NCI-H1417 (cell line): ENCODE measurements around the gene ZNF76.
A peak's percentile ranks its signal among the peaks of the same experiment; 100 is the strongest.

Source experiments
- DNase-seq, 3 experiments: peaks; one replicate each; lab custom pipeline; 2025; lab: John Stamatoyannopoulos, UW

ZNF76 gene

GRCh38 chr6:35267446-35267845, 7.9 kb downstream of the ZNF76 start:
- DNase-seq: peak in 1 of 3 experiments; percentile 17

DNA sequence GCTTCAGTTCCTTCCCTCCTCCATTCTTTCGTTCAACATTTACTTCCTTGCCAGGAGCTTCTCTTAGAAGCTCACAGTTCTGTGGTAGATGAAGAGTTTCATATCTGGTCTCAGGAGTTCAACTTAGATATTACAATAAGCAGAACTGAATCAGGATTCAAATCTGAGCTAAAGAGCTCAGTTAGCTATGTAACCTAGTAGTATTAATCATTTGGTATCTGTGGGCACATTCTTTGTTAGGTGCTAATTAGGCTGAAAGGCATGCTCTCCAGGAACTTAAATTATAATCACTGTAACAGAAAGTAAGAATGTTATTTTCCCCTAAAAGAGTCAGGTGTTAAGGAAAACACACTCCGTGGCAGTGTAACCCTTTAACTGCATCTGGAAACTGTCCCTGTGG, 8.4 kb downstream of the ZNF76 start:
- peak in 1 of 3 experiments; percentile 8 for DNase-seq

DNA sequence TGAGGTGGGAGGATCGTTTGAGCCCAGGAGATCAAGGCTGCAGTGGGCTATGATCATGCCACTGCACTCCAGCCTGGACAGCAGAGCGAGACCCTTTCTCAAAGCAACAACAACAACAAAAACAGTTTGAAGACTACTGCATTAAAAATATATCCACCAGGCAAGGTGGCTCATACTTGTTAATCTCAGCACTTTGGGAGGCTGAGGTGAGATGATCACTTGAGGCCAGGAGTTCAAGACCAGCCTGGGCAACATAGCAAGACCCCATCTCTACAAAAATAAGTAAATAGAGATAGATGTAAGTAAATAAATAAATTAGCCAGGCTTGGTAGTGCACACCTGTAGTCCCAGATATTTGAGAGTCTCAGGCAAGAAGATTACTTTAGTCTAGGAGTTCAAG, 12.5 kb downstream of the ZNF76 start:
- no peak for DNase-seq

DNA sequence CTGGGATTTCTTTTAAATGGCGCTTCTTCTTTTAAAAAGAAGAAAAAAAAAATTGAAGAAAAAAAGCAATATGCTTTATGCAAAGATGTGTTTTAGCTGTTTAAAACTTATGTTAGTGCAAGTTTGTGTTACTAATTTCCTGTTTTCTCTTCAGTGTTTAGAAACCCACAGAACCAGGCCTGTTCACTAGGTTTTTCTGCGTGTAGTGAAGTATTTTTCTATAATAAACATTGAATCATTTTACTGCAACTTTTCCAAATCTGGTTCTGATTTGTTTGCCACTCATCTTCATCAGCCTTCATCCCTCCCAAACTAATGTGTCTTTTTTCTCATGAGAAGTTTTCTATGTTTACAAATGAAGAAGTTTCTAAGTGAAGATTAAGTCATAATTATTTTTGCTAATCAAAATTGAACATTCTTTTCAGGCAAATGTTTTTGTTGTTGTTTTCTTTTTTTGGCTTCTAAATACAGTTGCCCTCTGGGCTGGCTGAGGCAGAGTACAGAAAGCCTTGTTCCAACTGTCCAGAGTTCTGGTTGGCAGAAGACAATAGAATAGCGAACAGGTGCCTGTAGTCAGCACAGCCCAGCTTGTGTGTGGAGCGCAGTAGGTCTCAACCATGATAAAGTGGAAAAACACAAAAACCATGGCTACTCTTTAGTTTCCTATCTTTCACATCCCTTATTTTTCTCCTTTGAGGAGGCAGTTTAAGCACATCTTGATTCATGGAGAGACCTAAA, 14.5 kb downstream of the ZNF76 start:
- no peak for DNase-seq

DNA sequence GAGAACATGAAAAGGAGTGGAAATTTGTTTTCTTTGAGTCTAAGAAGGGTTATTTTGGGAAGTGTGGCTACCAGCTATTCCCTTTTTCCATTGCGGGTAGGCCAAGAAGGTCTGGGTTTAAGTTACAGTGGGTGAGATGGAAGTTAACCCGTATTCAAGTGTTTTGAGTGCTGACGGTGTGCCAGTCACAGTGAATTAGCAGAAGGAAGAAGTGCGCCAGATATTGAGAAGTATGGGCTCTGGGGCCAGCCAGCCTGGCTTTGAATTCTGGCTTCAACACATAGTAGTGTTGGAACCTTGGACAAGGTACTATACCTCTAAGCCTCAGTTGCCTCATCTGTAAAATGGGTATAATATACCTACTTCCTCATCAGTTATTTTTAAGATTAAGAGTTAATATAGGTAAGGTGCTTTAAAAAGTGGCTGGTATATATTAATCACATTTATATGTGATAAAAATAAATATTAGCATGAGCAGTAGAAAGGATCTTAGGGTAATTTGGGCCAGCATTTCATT, 16.3 kb downstream of the ZNF76 start:
- no peak for DNase-seq

GRCh38 chr6:35278708-35279107, 19.2 kb downstream of the ZNF76 start:
- no peak for DNase-seq

- peak in 1 of 3 experiments; percentile 4 for DNase-seq
These were observed 21.4 kb downstream of the ZNF76 start for GRCh38 chr6:35280903-35281302.

DNA sequence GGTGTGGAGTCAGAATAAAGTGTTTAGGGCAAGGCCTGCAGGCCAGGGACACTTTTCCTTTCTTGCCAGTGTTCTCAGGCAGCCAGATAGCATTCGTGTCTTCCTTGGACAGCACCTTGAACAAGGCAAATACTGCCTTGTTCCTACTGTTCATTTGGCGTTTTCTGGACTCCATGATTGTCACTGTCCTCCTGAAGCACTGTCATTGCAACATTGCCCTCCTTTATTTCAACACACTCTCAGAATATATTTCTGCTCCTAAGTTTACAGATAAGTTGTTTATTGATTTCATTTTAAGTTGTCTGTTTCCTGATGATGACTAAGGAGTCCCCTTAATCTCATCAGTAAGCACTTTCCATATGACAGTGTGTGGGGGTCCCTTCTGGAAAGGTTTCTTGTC, 22.9 kb downstream of the ZNF76 start:
- no peak for DNase-seq

DNA sequence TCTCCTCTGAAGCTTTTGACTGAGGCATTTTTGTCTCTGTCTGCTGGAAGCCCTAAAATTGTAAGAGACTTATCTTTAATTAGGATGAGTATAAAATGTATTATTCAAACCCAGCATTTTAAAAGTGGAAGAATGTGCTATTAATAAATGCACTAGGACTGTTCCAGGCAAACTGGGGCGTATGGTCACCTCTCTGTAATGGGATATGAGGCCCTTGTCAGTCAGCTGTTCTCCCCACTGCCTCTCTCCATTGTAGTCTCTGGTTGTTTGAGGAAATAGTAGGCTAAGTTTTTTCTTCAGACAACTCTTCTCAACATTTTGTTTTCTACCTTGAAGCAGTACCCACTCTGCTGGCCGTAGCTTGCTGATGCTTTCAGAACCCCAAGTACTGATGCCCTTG, 23.8 kb downstream of the ZNF76 start:
- DNase-seq: no peak

GRCh38 chr6:35287671-35288396, 28.3 kb downstream of the ZNF76 start:
- DNase-seq: no peak

DNA sequence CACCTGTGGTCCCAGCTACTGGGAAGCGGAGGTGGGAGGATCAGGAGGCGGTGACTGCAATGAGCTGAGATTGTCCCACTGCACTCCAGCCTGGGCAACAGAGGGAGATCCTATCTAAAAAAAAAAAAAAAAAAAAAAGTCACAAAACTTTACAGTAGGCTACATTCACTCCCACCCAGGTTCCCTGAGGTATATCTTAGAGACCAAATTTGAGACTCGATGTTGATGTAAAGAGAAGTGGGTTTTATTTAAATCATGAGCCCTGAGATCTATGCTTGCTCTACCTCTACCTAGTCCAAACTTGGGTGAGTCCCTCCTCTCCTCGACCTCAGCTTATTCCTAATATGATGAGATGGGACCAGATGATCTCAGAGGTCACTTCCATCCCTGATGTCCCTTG, 29.3 kb downstream of the ZNF76 start:
- DNase-seq: no peak

DNA sequence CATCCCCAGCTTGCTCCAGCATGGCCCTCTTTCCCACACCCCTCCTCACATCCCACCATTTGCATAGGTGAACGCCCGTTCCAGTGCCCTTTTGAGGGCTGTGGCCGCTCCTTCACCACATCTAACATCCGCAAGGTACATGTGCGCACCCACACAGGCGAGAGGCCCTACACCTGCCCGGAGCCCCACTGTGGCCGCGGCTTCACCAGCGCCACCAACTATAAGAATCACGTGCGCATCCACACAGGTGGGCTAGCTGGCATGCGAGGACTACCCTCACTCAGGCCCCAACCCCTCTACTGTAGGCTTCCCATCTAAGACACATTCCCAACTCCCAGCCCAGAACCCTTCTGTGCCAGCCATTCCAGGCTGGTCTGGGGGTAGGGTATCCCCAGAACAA, 32.0 kb downstream of the ZNF76 start:
- no peak for DNase-seq

- peak in 1 of 3 experiments; percentile 79 for DNase-seq
These were observed 33.0 kb downstream of the ZNF76 start for GRCh38 chr6:35292494-35292893.

DNA sequence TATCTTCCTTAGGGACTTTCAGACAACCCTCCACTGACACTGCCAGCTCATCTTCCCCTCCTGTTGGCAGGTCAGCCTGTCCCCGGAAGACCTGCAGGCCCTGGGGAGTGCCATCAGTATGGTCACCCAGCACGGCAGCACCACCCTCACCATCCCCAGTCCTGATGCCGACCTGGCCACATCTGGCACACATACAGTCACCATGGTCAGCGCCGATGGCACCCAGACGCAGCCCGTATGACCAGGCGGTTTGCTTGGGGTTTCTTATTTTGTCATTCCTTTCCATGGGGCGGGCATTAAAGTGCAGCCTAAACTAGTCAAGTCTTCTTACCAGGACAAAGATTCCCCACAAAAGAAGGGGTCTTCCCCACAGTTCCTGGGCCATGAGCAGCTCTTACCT, 34.1 kb downstream of the ZNF76 start:
- DNase-seq: no peak

GRCh38 chr6:35294308-35294945, 34.9 kb downstream of the ZNF76 start:
- peak; percentile 20 to 63 (median 49) for DNase-seq

GRCh38 chr6:35295036-35295435, 35.5 kb downstream of the ZNF76 start:
- no peak for DNase-seq

- DNase-seq: no peak
These were observed 36.2 kb downstream of the ZNF76 start for GRCh38 chr6:35295521-35296315.

- no peak for DNase-seq
These were observed 37.5 kb downstream of the ZNF76 start for GRCh38 chr6:35296931-35297600.

DNA sequence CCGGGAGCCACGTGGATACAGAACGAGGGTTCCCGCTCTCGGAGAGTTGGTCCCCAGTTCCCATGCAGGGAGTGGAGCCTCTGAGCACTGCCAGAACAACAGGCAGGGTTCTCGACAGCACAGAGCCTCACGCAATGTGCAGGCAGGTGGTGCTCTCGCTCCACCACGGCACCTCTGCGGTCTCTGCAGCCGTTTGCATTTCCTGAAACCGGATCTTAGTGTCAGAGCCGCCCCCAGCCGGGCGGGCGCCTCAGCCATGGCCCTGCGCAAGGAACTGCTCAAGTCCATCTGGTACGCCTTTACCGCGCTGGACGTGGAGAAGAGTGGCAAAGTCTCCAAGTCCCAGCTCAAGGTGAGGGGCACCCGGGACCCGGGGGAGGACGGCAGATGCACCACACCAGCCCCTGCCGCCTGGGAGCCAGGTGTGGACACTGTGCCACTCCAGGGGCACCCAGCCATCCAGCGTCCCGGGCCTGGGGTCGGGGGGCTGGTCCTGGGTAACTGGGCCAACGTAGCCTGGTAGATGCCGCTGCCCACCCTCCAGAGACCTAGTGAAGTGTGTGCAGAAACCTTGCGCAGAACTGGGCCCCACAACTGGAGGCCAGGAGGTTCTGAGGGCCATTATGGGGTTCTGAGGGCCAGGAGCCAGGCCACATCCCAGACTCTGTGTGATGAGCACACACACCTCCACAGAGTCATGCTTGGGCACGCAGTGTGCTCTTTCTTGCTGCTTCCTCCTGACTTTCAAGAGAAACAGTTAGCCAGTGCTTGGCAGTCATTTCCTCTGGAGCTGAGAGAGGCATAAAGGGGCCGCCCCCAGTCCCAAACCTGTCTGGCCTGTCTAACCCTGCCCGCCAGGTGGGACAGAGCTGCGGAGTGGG, 38.3 kb downstream of the ZNF76 start, which contains the start of gene DEF6:
TSS of gene DEF6 (plus strand) at position 218 of the 881 bp plus-strand sequence. CDS start at position 257, 39 bp downstream.
- peak in 2 of 3 experiments; percentile 16 to 86 for DNase-seq

DNA sequence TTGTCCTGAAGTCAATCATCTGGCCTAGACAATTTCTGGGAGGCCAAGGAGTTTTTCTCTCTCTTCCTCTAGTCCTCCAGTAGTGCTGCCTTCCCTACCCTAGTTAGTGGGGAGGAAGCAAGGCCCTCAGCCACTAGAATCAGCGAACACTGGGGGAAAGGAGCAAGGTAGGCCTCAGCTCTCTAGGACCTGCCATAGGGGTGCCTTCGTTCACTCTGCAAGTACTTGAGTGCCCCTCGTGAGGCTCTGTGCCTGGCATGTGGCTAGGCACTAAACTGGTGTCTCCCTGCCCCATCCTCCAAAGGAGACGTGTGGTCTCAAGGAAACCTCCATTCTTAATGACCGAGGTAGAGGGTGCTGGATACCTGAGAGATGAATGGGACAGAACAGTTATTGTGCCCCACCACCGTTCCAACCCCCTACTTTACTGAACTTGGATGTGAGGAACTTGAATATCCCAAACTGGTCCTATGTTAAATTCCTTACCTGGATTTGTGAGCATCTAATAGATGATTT, 39.1 kb downstream of the ZNF76 start:
- no peak for DNase-seq
